ENCODE results near the gene PHACTR2.
"Not testable (repeated sequence)": the region's sequence is repeated elsewhere in the genome, so short reads cannot be mapped to it uniquely, and the experiment has no call there.

Gene PHACTR2

GRCh38 chr6:143699430-143699825 lies 21.7 kb downstream of the PHACTR2 start:
- no peak for DNase-seq

GRCh38 chr6:143700684-143701348 lies 23.1 kb downstream of the PHACTR2 start:
- no peak for DNase-seq

- DNase-seq: no peak
Observed at GRCh38 chr6:143701349-143702234, 23.8 kb downstream of the PHACTR2 start.

- no peak for DNase-seq
Observed at GRCh38 chr6:143705569-143705968, 27.8 kb downstream of the PHACTR2 start.

GRCh38 chr6:143707697-143708096 lies 29.9 kb downstream of the PHACTR2 start:
- DNase-seq: no peak

- no peak for DNase-seq
Observed at GRCh38 chr6:143708889-143709288, 31.1 kb downstream of the PHACTR2 start.

- DNase-seq: no peak
Observed at GRCh38 chr6:143711714-143712113, 33.9 kb downstream of the PHACTR2 start.

- DNase-seq: no peak
Observed at GRCh38 chr6:143718472-143718871, 40.7 kb downstream of the PHACTR2 start.

- DNase-seq: no peak
Observed at GRCh38 chr6:143721642-143722041, 43.9 kb downstream of the PHACTR2 start.

GRCh38 chr6:143724876-143725275 lies 47.1 kb downstream of the PHACTR2 start:
- no peak for DNase-seq

- DNase-seq: no peak
Observed at GRCh38 chr6:143726015-143726647, 48.4 kb downstream of the PHACTR2 start.

- DNase-seq: no peak
Observed at GRCh38 chr6:143727035-143727434, 49.3 kb downstream of the PHACTR2 start.

GRCh38 chr6:143731789-143732188 lies 54.0 kb downstream of the PHACTR2 start:
- no peak for DNase-seq

GRCh38 chr6:143732536-143732935 lies 54.8 kb downstream of the PHACTR2 start:
- DNase-seq: no peak

- DNase-seq: no peak
Observed at GRCh38 chr6:143733510-143733909, 55.7 kb downstream of the PHACTR2 start.

GRCh38 chr6:143734641-143735063 lies 56.9 kb downstream of the PHACTR2 start:
- no peak for DNase-seq

GRCh38 chr6:143738072-143738690 lies 60.4 kb downstream of the PHACTR2 start:
- DNase-seq: not testable (repeated sequence)

- DNase-seq: no peak
Observed at GRCh38 chr6:143739341-143739851, 61.6 kb downstream of the PHACTR2 start.

GRCh38 chr6:143740213-143740612 lies 62.4 kb downstream of the PHACTR2 start:
- DNase-seq: no peak

GRCh38 chr6:143741480-143741879 lies 63.7 kb downstream of the PHACTR2 start:
- no peak for DNase-seq

- no peak for DNase-seq
Observed at GRCh38 chr6:143742070-143742954, 64.5 kb downstream of the PHACTR2 start.

- DNase-seq: no peak
Observed at GRCh38 chr6:143742955-143743255, 65.1 kb downstream of the PHACTR2 start.
